SK-N-SH (cell line): ENCODE data around the gene TSHZ2. TPM values are rescaled to one million over a fixed set of nuclear protein-coding genes. Genes with fewer than 3 reads are reported as not detected.

ENCODE experiments used
- CTCF ChIA-PET: fragments of 300-600, 350-600 bp; formaldehyde crosslinking; extraction: SDS; loops from one replicate; lab custom pipeline; 2021; lab: Yijun Ruan, JAX
- POLR2A ChIA-PET: fragments of 350-600 bp; sonication (Branson Sonifier 250); formaldehyde crosslinking; extraction: SDS; loops from one replicate; lab custom pipeline; 2020; ENCODE audit warnings: antibody characterized with exemption, inconsistent platforms; lab: Yijun Ruan, JAX
- DNase-seq: peaks from one replicate; pipeline ENCODE4 v3.0.0; 2012
- H2AFZ ChIP-seq: fragments of 200-600 bp; sonication (generic); 2 replicates; pipeline ENCODE4 v1.8.1; 2016; ENCODE audit warnings: antibody characterized with exemption, mild to moderate bottlenecking, low read depth
- H3F3A ChIP-seq: fragments of 200-600 bp; sonication (generic); replicated peaks from 2 replicates; pipeline ENCODE3; 2016; ENCODE audit warnings: antibody characterized with exemption, mild to moderate bottlenecking; ENCODE audit not compliant: insufficient read depth
- H3K27ac ChIP-seq, 2 experiments: fragments of 200-500 bp in 1 of 2; fragments of 200-600 bp in 1 of 2; sonication (Bioruptor generic) in 1 of 2; sonication (generic), shearing (Covaris generic) in 1 of 2; 2 replicates each; pipeline versions ENCODE4 v1.5.1 to v1.6.1; 2014 to 2016; ENCODE audit warnings: low read depth in 2 of 2, inconsistent platforms in 1 of 2, low read length in 1 of 2, mild to moderate bottlenecking in 1 of 2, mixed read lengths in 1 of 2
- H3K27me3 ChIP-seq: fragments of 200-600 bp; sonication (generic), shearing (Covaris generic); 2 replicates; pipeline ENCODE4 v1.6.1; 2016; ENCODE audit warnings: mixed run types; ENCODE audit not compliant: insufficient read depth
- H3K36me3 ChIP-seq, 2 experiments: fragments of 200-500 bp in 1 of 2; fragments of 200-600 bp in 1 of 2; sonication (Bioruptor generic) in 1 of 2; sonication (generic) in 1 of 2; replicated peaks in 1 of 2; 2 replicates each; pipeline versions ENCODE3 to v1.5.1; 2014 to 2016; ENCODE audit warnings: low read length in 1 of 2, mild to moderate bottlenecking in 1 of 2; ENCODE audit not compliant: insufficient read depth in 2 of 2, control insufficient read depth in 1 of 2
- H3K4me1 ChIP-seq, 2 experiments: fragments of 200-500 bp in 1 of 2; fragments of 200-600 bp in 1 of 2; sonication (Bioruptor generic) in 1 of 2; sonication (generic), shearing (Covaris generic) in 1 of 2; 2 replicates each; pipeline versions ENCODE4 v1.5.1 to v1.6.1; 2014 to 2016; ENCODE audit warnings: low read depth in 1 of 2, low read length in 1 of 2, mixed run types in 1 of 2; ENCODE audit not compliant: insufficient read depth in 2 of 2, control insufficient read depth in 1 of 2
- H3K4me2 ChIP-seq: fragments of 200-600 bp; sonication (generic), shearing (Covaris generic); 2 replicates; pipeline ENCODE4 v1.6.1; 2017; ENCODE audit warnings: mixed run types
- H3K4me3 ChIP-seq, 2 experiments: fragments of 200-500 bp in 1 of 2; fragments of 200-600 bp in 1 of 2; sonication (Bioruptor generic) in 1 of 2; sonication (generic), shearing (Covaris generic) in 1 of 2; 2 replicates each; pipeline versions ENCODE4 v1.5.1 to v1.8.1; 2014 to 2016; ENCODE audit warnings: low read depth in 2 of 2, inconsistent platforms in 1 of 2, low read length in 1 of 2, mild to moderate bottlenecking in 1 of 2, mixed read lengths in 1 of 2, moderate library complexity in 1 of 2
- H3K79me2 ChIP-seq: fragments of 200-600 bp; sonication (generic); 2 replicates; pipeline ENCODE4 v1.8.1; 2017; ENCODE audit warnings: mild to moderate bottlenecking; ENCODE audit not compliant: insufficient read depth
- H3K9ac ChIP-seq: fragments of 200-600 bp; sonication (generic); 2 replicates; pipeline ENCODE4 v1.6.1; 2017; ENCODE audit warnings: mixed run types
- H3K9me2 ChIP-seq: fragments of 200-600 bp; sonication (generic); 2 replicates; pipeline ENCODE4 v1.6.1; 2017; ENCODE audit warnings: mixed run types
- H3K9me3 ChIP-seq: fragments of 200-600 bp; sonication (generic); 2 replicates; pipeline ENCODE4 v1.6.1; 2017; ENCODE audit warnings: mixed run types, mild to moderate bottlenecking, moderate library complexity
- H4K20me1 ChIP-seq: fragments of 200-600 bp; sonication (generic); 2 replicates; pipeline ENCODE4 v1.6.1; 2017; ENCODE audit warnings: mild to moderate bottlenecking, mixed run types; ENCODE audit not compliant: insufficient read depth
- CTCF ChIP-seq: fragments of 200-600 bp; sonication (generic); IDR thresholded peaks from 2 replicates; pipeline ENCODE4 v1.6.1; 2017; ENCODE audit warnings: antibody characterized with exemption, mild to moderate bottlenecking, moderate library complexity
- ELF1 ChIP-seq: IDR thresholded peaks from 2 replicates; pipeline ENCODE4 v1.4.0; 2012
- EZH2phosphoT487 ChIP-seq: fragments of 200-600 bp; sonication (generic); IDR thresholded peaks from 2 replicates; pipeline ENCODE4 v1.6.1; 2017; ENCODE audit warnings: low read depth, mixed run types, mild to moderate bottlenecking, antibody characterized with exemption, moderate library complexity, borderline replicate concordance
- FOSL2 ChIP-seq: IDR thresholded peaks from 2 replicates; pipeline ENCODE4 v1.4.0; 2012; ENCODE audit warnings: low read depth, mild to moderate bottlenecking, moderate library complexity, borderline replicate concordance
- FOXM1 ChIP-seq: IDR thresholded peaks from 2 replicates; pipeline ENCODE4 v1.4.0; 2012; ENCODE audit warnings: low read depth, mild to moderate bottlenecking
- GATA2 ChIP-seq: sonication (generic); formaldehyde crosslinking; IDR thresholded peaks from 2 replicates; pipeline ENCODE4 v1.5.0; 2020; ENCODE audit warnings: mild to moderate bottlenecking, missing genetic modification reagents
- IRF3 ChIP-seq: fragments of 150-350 bp; IDR thresholded peaks from 2 replicates; pipeline ENCODE4 v1.6.1; 2016; ENCODE audit warnings: mild to moderate bottlenecking, low read depth, low read length
- MEF2A ChIP-seq: IDR thresholded peaks from 2 replicates; pipeline ENCODE4 v1.4.0; 2012; ENCODE audit warnings: low read depth, borderline replicate concordance
- NRF1 ChIP-seq: IDR thresholded peaks from 2 replicates; pipeline ENCODE4 v1.6.1; 2012; ENCODE audit warnings: low read depth, mild to moderate bottlenecking, low read length
- PBX3 ChIP-seq: IDR thresholded peaks from 2 replicates; pipeline ENCODE4; 2012
- POLR2AphosphoS5 ChIP-seq: IDR thresholded peaks from 2 replicates; pipeline ENCODE4 v1.6.1; 2012; ENCODE audit warnings: low read depth, low read length
- RAD21 ChIP-seq: IDR thresholded peaks from 2 replicates; pipeline ENCODE4 v1.6.1; 2012; ENCODE audit warnings: mild to moderate bottlenecking, low read length
- RCOR1 ChIP-seq: fragments of 150-350 bp; IDR thresholded peaks from 2 replicates; pipeline ENCODE4 v1.6.1; 2017; ENCODE audit warnings: antibody characterized with exemption, low read length
- RXRA ChIP-seq: IDR thresholded peaks from 2 replicates; pipeline ENCODE4 v1.4.0; 2012; ENCODE audit warnings: low read depth, mild to moderate bottlenecking, borderline replicate concordance
- SIN3A ChIP-seq: IDR thresholded peaks from 2 replicates; pipeline ENCODE4 v1.6.1; 2012; ENCODE audit warnings: low read depth, mild to moderate bottlenecking, low read length, moderate library complexity, borderline replicate concordance
- TAF1 ChIP-seq: IDR thresholded peaks from 2 replicates; pipeline ENCODE4 v1.6.1; 2012; ENCODE audit warnings: low read depth, mild to moderate bottlenecking, low read length, moderate library complexity, borderline replicate concordance
- USF2 ChIP-seq: fragments of 150-350 bp; IDR thresholded peaks from 2 replicates; pipeline ENCODE4 v1.6.1; 2017; ENCODE audit warnings: antibody characterized with exemption, low read length, low read depth, borderline replicate concordance
- YY1 ChIP-seq: IDR thresholded peaks from 2 replicates; pipeline ENCODE4 v1.4.0; 2012; ENCODE audit warnings: low read depth, mild to moderate bottlenecking
- ZBTB33 ChIP-seq: IDR thresholded peaks from 2 replicates; pipeline ENCODE4 v1.4.0; 2012; ENCODE audit warnings: low read depth, borderline replicate concordance
- WGBS: methylation state at CpG from one replicate; pipeline ENCODE4 v1.1.6; 2017; ENCODE audit warnings: low lambda C conversion rate; 5-methylcytosine and 5-hydroxymethylcytosine counted together
- polyA plus RNA-seq, 3 experiments: library from polyadenylated mRNA; depleted of rRNA; stranded (reverse); fragments of >200 nt; gene quantifications; 2 replicates each; pipeline ENCODE4 v1.2.3, GENCODE V29; 2012
- TF ChIP-seq, protein P1 (sequence below): IDR thresholded peaks from 2 replicates; pipeline ENCODE4 v1.4.0; 2012; ENCODE audit warnings: low read depth, borderline replicate concordance

Gene TSHZ2
- polyA plus RNA-seq, 1 of the 3 experiments (the other 2 are of a cell fraction), result 0.13 TPM

- peaks cover 10 to 12% of the 10 kb centered on the region in 2 experiments; a peak in 3 of 4 replicates for H3K4me1 ChIP-seq
- TF ChIP-seq ELF1 (no peak), YY1 (no peak), SIN3A (no peak), NRF1 (no peak), FOSL2 (no peak), CTCF (no peak), EZH2phosphoT487 (no peak), GATA2 (CRISPR knock-in tag) (no peak), RCOR1 (no peak), ZBTB33 (no peak), RXRA (no peak), IRF3 (no peak), RAD21 (no peak), TAF1 (no peak), MEF2A (no peak), POLR2AphosphoS5 (no peak), USF2 (no peak), FOXM1 (no peak), PBX3 (no peak)
- TF ChIP-seq, protein P1, sequence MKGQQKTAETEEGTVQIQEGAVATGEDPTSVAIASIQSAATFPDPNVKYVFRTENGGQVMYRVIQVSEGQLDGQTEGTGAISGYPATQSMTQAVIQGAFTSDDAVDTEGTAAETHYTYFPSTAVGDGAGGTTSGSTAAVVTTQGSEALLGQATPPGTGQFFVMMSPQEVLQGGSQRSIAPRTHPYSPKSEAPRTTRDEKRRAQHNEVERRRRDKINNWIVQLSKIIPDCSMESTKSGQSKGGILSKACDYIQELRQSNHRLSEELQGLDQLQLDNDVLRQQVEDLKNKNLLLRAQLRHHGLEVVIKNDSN, result no peak
- TF ChIP-seq, all 33 proteins: peak for 0
- no peaks in the 10 kb centered on the region for H3K27me3 ChIP-seq
- no peaks in the 10 kb centered on the region for H3K79me2 ChIP-seq
- H4K20me1 ChIP-seq, result no peaks in the 10 kb centered on the region
- H3F3A ChIP-seq, result no peaks in the 10 kb centered on the region
- no peak for DNase-seq
- CTCF ChIA-PET, result interaction anchor here (1.4 kb wide), 1 partner anchor 977 kb away, joined by 4 read pairs; no protein-coding TSS in a partner anchor
- H2AFZ ChIP-seq, result no peak overlapping the region
- H3K4me3 ChIP-seq, result no peak overlapping the region
- WGBS, result 24% methylated on average over 3 of the region's 3 CpGs
- H3K36me3 ChIP-seq, result no peaks in the 10 kb centered on the region
- H3K9ac ChIP-seq, result no peak overlapping the region
- no peaks in the 10 kb centered on the region for H3K9me2 ChIP-seq
- H3K4me2 ChIP-seq, result no peak overlapping the region
- no peaks in the 10 kb centered on the region for H3K9me3 ChIP-seq
- no peak overlapping the region for H3K27ac ChIP-seq
- POLR2A ChIA-PET, result no interaction called here
Observed at GRCh38 chr20:52963131-52963530, 9.0 kb upstream of the TSHZ2 start.
